GM18526 (cell line): ENCODE measurements around the gene C3orf22.

ENCODE experiments used
- POLR2A ChIP-seq: IDR thresholded peaks from 3 replicates; pipeline ENCODE4 v1.6.1; 2011; ENCODE audit not compliant: insufficient read length; ENCODE audit errors: extremely low read depth

C3orf22 gene

DNA sequence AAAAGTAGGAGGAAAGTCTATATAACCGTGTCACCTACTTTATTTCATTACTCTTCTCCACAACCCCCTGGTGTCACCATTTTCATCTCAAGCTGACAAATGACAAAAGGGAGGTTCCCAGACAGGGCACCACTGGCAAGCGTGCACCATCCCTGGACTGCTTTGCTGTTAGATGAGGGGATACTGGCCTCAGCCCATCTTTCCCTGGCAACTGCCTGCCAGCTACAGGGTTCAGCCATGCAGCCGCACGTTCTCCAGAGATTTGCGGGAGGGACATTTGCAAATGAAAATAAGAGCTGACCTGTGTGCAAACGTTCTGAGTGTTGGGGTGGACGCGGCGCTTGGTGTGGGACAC is 41.8 kb downstream of the C3orf22 start:
- no peak for TF ChIP-seq POLR2A

DNA sequence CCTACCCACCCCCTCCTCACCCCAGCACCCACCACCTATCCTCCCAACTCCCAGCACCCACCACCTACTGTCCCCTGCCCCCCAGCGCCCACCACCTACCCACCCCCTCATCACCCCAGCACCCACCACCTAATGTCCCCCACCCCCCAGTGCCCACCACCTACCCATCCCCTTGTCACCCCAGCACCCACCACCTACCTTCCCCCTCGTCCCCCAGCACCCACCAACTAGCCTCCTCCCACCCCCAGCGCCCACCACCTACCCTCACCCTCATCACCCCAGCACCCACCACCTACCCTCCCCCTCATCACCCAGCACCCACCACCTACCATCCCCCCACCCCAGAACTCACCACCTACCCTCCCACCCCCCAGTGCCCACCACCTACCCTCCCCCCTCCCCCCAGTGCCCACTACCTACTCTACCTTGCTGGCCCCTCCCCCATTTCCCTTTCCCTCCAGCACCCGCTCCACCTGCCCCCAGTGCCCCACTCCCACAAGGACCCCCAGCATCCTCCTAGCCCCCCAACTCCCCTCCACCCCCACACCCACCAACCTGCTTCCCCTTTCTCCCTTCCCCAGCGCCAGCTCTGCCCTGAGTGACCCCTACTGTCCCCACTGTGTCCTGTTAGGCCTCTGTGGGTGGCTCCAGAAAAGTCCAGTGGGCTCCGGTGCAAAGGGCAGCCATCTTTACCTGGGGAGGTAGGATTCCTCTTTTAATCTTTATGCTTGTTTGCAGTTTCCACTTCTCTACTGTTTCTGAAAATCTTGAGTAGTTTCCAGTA is 42.4 kb downstream of the C3orf22 start:
- no peak for TF ChIP-seq POLR2A

DNA sequence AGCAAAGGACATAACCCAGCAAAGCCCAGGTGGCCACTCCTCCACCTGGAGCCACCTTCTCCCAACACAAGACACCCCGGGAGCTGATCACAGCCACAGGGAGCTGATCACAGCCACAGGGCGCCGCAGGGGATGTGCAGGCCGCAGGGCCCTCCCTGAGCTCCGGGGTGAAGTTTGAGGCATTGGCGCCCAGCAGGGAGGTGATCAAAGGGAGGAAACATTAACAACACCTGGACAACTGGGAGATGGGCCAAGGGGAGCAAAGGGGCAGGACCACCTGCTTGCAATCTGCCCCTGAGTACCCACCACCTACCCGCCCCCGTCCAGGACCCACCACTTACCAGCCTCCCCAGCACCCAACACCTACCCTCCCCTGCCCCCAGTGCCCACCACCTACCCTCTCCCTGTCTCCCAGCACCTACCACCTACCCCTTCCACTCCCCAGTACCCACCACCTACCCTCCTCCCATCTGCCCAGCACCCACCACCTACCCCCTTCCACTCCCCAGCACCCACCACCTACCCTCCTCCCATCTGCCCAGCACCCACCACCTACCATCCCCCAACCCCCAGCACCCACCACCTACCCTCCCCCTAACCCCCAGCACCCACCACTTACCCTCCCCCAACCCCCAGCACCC is 43.5 kb downstream of the C3orf22 start:
- TF ChIP-seq POLR2A, result no peak

DNA sequence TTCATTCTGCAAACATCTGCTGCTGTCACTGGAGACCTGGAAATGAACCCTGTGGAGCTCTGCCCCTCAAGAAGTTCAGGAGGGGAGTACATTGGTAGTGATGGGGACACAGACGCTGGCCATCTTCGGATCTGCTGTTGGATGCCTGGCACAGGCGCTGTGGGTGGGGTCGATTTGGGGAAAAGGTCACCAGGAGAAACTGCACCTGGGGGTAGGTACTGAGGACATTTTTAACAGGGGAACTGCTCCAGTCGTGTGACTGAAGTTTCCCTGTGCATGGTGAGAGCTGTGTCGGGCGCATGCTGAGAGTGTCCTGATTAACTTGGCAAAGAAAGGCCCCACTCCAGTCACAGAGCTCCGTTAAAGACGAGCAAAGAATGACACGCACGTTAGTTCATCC is 44.6 kb downstream of the C3orf22 start:
- TF ChIP-seq POLR2A, result no peak

DNA sequence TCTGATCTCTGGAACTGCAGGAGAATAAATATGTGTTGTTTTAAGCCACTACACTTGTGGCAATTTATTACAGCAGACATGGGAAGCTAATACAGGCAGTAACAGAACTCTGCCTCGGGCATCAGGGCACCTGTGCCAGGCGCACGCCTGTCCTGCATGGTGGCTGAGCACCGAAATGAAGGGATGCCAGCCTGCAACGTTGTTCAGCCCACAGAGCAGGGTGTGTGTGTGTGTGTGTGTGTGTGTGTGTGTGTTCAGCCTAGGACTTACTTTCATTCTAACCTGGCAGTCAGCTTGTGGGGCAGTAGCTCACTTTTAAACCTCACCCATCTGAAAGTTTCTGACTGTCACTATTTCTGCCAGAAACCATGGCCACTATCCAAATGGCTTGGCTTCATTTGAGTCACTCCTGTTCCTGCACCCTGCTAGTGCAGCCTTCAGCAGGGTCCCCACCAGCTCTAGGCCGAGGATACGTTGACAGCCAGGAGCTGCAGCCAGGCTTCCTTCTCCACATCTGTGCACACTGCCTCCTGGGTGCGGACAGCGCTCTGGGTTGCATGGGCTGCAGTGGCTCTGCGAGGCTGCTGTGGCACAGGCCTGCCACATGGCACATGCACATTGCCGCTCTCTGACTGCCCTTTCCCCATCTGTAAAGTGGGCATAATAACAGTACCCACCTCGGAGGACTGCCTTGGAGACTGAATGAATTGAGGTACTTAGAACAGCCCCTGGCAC is 45.6 kb downstream of the C3orf22 start:
- no peak for TF ChIP-seq POLR2A

DNA sequence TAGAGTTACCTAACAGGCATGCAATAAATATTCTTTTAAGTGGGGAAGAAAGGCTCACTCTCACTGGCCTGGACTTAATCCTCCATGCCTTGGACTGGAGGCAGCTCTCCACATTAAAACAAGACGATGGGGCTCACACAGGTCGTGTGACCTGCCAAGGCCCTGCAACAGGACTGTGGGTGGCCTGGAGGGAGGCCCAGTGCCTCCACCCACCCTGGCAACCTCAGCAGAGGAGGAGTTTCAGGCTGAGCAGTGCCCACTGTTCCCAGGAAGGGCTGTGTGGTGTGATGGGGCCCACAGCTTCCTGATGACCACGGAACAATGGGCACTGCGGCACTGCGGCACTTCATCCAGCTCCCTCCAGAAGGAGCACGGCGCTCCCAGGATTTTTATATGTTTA is 46.7 kb downstream of the C3orf22 start:
- no peak for TF ChIP-seq POLR2A

DNA sequence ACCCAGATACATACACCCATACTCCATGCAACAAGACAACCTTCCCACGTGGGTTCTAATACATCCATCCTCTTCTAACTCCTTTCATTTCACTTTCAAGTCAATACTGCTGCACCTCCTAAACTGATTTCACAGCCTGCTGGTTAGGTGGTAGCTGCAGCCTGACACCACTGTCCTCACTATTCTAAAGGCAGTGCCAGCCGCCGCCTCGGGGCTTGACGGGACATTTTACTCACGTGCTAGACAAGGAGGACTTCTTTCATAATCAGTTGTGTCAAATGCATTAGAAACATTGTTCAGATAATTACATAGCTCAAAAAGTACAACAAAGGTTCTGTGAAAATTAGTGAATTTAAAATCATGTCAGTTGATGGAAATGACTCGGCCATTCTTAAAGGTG is 47.4 kb downstream of the C3orf22 start:
- TF ChIP-seq POLR2A, result no peak

DNA sequence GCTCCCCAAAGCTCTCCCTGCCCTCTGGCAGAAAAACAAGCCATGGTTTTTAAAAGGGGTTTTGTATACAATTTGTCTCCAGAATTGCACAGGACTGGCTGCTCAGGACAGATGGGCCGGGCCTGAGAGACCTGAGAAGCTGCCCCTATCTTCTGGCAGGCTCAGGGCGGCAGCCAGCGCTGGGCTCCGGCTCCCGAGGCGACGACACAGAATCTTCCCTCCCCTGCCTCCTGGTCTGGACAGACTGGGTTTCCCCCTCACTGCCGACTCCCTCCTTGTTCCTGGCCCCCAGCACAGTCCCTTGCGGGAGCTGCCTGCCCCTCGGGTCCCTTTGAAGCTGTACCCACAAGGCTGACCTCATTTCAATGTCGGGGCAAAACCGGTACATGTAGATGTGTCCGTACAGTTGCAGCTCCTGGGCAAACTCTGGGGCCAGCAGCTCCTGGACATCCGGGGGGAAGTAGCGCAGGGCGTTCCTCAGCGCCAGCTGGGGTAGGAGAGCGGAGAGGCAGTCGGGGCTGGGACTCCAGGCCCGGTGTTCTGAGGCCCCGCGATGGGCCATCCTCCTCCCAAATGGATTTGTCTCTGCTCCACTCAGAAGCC is 48.3 kb downstream of the C3orf22 start:
- TF ChIP-seq POLR2A, result no peak

DNA sequence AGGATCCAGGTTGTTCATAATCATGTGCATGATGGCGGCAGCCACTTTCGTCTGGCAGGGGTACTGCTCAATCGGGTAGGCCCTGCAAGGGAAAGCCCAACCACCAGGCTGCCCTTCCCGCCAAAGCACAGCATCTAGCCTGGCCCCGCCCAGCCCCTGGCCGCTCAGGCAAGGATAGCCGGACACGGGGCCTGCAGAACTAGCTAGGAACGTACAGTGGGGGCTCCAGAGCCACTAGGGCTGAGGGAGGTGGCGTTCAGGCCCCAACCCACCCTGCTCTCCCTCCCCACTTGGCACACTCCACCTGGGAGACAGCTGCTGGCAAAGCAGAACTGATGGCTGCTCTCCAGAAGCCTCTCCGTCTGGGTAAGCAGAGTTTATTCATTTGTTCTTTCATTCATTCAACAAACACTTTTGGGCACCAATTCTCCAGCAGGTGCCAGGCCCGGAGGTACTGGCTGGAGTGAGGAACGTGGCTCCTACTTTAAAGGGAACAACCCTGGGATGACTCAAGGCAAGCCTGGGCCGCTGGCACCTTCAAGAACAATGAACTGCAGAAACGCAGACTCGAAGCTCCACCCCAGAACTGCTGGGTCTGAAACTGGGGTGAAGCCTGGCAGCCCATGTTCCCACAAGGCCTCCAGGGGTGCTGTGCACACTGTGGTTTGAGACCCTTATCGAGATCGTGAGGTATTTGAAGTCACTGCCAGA is 49.0 kb downstream of the C3orf22 start:
- TF ChIP-seq POLR2A, result no peak

DNA sequence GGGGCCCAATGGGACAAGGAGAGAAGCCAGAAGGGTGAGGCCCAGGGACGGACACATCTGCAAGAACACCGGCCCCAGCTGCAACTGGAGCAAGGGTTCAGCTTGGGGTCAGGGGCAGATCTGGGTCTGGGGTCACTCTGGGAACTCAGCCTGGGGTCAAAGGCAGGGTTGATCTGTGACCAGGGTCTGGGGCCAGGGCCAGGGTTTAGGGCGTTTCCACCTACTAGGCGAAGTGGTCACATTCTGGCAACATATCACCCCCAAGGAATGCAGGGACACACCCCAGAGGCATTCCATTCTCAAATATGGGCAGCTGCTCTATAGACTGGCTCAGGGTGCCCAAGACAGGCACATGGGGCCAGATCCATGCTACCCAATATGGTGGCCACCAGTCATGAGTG is 50.2 kb downstream of the C3orf22 start:
- no peak for TF ChIP-seq POLR2A

DNA sequence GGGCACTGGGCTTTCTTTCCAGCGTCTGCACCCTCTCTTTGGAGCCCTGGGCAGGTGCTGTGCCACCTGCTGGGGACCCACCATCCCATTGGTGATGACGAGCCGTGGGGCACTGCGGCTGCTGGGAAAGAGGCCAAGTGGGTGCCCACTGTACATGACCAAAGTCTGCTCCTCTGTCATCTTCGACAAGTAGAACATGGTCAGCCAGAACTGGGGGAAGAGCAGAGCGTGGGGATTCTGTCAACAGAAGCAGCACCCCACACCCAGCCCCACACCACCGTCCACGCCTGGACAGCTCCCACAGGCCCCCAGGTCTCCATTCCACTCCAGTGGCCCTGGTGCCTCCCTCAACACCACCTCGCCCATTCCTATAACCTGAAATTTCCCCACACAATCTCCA is 50.8 kb downstream of the C3orf22 start:
- TF ChIP-seq POLR2A, result no peak

DNA sequence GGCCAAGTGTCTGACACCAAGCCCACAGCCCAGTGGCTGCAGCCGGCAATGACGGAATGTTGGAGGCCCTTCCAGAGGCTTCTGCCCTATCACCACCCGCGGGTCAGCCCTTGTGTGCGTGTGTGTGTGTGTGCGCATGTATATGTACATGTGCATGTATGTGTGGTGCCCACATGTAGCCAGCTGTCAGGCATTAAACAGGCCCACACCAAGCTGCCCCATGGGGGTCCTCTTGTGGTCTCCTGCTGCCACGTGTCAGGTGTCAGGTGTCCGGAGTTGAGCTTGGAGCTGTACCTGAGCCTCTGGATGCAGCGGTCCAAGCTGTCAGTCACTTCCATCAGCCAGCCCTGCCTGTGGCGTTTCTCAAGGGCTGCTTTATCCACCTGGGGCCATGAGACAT is 55.0 kb downstream of the C3orf22 start:
- TF ChIP-seq POLR2A, result no peak

DNA sequence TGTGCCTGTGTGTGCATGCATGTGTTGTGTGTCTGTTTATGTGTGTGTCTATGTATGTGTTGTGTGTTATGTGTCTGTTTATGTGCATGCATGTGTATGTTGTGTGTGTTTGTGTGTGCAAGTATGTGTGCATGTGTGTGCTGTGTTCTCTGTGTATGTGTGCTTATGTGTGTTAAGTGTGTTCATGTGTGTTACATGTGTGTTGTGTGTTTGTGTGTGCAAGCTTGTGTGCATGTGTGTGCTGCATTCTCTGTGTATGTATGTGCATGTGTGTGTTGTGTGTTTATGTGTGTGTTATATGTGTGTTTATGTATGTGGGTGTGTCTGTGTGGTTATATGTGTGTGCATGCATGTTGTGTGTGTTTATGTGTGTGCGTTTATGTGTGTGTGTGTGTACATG is 56.1 kb downstream of the C3orf22 start:
- TF ChIP-seq POLR2A, result no peak

DNA sequence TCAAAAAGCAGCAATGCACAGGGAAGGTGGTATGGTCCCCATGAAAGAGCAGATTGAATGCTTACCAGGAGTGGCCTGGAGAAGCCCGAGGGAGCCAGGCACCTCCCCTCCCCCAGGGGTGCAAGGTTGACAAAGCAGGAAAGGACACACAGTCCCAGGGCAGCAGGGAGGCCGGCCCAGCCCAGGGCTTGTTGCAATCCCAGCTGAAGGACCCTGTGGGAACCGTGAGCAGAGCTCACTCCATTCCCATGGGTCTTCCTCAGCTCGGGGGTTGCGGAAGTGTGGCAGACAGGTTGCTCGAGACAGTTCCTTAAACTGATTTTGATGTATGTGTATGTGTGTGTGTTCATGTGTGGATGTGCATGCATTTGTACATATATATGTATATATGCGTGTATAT is 57.0 kb downstream of the C3orf22 start:
- no peak for TF ChIP-seq POLR2A

DNA sequence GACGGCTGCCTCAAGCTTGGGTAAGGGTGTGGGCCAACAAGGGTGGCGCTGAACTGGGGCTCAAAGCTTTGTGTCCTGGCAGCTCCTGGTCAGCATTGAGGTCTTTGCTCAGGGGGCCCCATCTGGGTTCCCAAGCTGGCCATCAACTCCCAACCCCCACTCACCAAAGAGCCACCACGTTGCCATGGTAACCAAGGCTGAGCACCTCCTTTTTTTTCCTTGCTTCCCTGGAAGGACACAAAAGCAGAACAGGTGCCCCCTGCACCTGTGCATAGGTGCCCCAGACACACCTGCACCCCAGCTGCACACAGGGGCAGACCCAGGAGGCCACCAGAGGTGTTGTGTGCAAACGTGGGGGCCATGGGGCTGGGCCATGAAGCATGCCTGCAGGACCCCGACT is 57.7 kb downstream of the C3orf22 start:
- no peak for TF ChIP-seq POLR2A

DNA sequence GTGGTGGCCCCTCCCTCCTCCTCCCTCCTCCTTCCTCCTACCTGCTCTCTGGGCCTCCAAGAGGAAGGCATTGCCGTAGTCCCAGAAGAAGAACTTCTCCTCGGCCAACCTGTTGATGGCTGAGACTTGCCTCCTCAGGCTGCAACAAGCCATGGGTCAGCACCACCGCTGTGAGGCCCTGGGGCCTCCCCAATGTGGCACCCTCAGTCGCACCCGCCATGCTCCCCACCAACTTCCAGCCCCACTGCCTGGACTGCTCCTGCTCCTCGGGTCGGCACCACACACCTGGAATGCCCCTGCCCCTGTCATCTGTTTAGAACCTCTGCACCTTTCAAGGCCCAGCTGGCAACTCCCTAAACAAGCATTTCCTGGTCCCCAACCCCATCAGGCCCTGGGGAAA is 58.7 kb downstream of the C3orf22 start:
- no peak for TF ChIP-seq POLR2A
